Activated naive CD4-positive, alpha-beta T cell treated with anti-CD3 and anti-CD28 coated beads, Interleukin-2, amount 50 U/mL, for 16 hours (primary cell): ENCODE measurements around the gene SRSF7.
A peak's percentile ranks its signal among the peaks of the same experiment; 100 is the strongest.
"Not testable (repeated sequence)": the region's sequence is repeated elsewhere in the genome, so short reads cannot be mapped to it uniquely, and the experiment has no call there.

Experiments used
- DNase-seq: peaks from one replicate; pipeline ENCODE4 v3.0.0-alpha.2; 2020

SRSF7 gene

GRCh38 chr2:38750891-38751595, at the start of gene SRSF7:
SRSF7 (minus strand) TSS chr2:38751361; CDS start chr2:38751256, 105 bp downstream.
- peak; percentile 95 for DNase-seq

- no peak for DNase-seq
Observed at GRCh38 chr2:38797953-38798352, 46.8 kb upstream of the SRSF7 start.

GRCh38 chr2:38797250-38797676, 46.1 kb upstream of the SRSF7 start:
- DNase-seq, result no peak

GRCh38 chr2:38795016-38795415, 43.9 kb upstream of the SRSF7 start:
- not testable (repeated sequence) for DNase-seq

GRCh38 chr2:38794235-38794946, 43.2 kb upstream of the SRSF7 start:
- no peak for DNase-seq

- no peak for DNase-seq
Observed at GRCh38 chr2:38793511-38793910, 42.4 kb upstream of the SRSF7 start.

GRCh38 chr2:38792751-38793150, 41.6 kb upstream of the SRSF7 start:
- no peak for DNase-seq

GRCh38 chr2:38792321-38792720, 41.2 kb upstream of the SRSF7 start:
- DNase-seq, result not testable (repeated sequence)

GRCh38 chr2:38791744-38792143, 40.6 kb upstream of the SRSF7 start:
- DNase-seq, result no peak

- no peak for DNase-seq
Observed at GRCh38 chr2:38789691-38790090, 38.5 kb upstream of the SRSF7 start.

GRCh38 chr2:38788306-38788705, 37.1 kb upstream of the SRSF7 start:
- no peak for DNase-seq

GRCh38 chr2:38783586-38783985, 32.4 kb upstream of the SRSF7 start:
- DNase-seq, result no peak

- no peak for DNase-seq
Observed at GRCh38 chr2:38778687-38779082, 27.5 kb upstream of the SRSF7 start.

GRCh38 chr2:38776531-38776930, 25.4 kb upstream of the SRSF7 start:
- no peak for DNase-seq

GRCh38 chr2:38775921-38776225, 24.7 kb upstream of the SRSF7 start:
- DNase-seq, result no peak

GRCh38 chr2:38775097-38775920, 24.1 kb upstream of the SRSF7 start:
- no peak for DNase-seq

- DNase-seq, result no peak
Observed at GRCh38 chr2:38771632-38772031, 20.5 kb upstream of the SRSF7 start.

GRCh38 chr2:38765551-38765950, 14.4 kb upstream of the SRSF7 start:
- no peak for DNase-seq

GRCh38 chr2:38765149-38765548, 14.0 kb upstream of the SRSF7 start:
- DNase-seq, result no peak

GRCh38 chr2:38763728-38764127, 12.6 kb upstream of the SRSF7 start:
- no peak for DNase-seq

GRCh38 chr2:38763228-38763627, 12.1 kb upstream of the SRSF7 start:
- DNase-seq, result no peak

- DNase-seq, result not testable (repeated sequence)
Observed at GRCh38 chr2:38755891-38756290, 4.7 kb upstream of the SRSF7 start.

- DNase-seq, result no peak
Observed at GRCh38 chr2:38754506-38754905, 3.3 kb upstream of the SRSF7 start.

GRCh38 chr2:38754049-38754448, 2.9 kb upstream of the SRSF7 start:
- no peak for DNase-seq
